ENCODE measurements around the gene ZNF500.

- TF ChIP-seq, protein P1, sequence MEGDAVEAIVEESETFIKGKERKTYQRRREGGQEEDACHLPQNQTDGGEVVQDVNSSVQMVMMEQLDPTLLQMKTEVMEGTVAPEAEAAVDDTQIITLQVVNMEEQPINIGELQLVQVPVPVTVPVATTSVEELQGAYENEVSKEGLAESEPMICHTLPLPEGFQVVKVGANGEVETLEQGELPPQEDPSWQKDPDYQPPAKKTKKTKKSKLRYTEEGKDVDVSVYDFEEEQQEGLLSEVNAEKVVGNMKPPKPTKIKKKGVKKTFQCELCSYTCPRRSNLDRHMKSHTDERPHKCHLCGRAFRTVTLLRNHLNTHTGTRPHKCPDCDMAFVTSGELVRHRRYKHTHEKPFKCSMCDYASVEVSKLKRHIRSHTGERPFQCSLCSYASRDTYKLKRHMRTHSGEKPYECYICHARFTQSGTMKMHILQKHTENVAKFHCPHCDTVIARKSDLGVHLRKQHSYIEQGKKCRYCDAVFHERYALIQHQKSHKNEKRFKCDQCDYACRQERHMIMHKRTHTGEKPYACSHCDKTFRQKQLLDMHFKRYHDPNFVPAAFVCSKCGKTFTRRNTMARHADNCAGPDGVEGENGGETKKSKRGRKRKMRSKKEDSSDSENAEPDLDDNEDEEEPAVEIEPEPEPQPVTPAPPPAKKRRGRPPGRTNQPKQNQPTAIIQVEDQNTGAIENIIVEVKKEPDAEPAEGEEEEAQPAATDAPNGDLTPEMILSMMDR (IDR thresholded peaks at IDR 0.05), result no peak
- TF ChIP-seq POLR2A (IDR thresholded peaks at IDR 0.05), result no peak
Observed at GRCh38 chr16:4788910-4789309, 21.9 kb upstream of the ZNF500 start.
